Kidney glomerular epithelial cell (primary cell): ENCODE measurements around the gene AACS.

Experiments used
- DNase-seq: peaks from one replicate; lab custom pipeline; 2025; lab: John Stamatoyannopoulos, UW

The AACS gene

DNA sequence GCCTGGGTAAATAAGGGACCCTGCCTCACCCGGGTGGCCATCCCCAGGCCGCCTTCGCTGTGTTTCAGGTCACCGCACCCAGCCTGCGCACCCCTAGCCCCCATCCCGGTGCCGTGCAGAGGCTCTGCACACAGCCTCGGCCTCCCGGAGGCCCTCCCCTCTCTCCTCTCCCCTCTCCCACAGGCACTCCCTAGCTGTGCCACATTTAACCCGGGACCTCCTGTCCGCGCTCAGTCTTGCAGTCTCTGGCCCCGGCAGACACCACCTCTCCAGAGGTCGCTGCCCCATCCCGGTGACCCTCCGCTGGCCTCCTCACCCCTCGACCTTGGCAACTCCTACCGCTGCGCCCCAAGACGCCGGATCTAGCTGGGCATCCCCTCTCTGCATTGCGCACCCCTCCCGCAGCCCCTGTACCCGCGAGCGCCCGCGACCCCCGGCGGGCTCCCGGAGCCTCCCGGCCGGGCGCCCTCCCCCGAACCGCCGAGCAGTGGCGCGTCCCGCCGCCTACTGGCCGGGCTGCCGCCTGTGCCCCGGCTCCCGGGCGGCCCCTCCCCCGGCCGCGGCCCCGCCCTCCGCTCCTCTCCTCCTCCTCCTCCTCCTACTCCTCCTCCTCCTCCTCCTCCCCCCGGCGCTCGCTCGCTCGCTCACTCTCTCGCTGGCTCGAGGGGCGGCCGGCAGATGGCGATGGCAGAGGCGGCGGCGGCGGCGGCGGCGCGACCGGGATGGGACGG lies 120.7 kb downstream of the AACS start, which contains the start of gene TMEM132B:
Gene TMEM132B (plus strand): TSS at position 647 of the 731 bp plus-strand sequence.
- DNase-seq = peak; percentile 54

DNA sequence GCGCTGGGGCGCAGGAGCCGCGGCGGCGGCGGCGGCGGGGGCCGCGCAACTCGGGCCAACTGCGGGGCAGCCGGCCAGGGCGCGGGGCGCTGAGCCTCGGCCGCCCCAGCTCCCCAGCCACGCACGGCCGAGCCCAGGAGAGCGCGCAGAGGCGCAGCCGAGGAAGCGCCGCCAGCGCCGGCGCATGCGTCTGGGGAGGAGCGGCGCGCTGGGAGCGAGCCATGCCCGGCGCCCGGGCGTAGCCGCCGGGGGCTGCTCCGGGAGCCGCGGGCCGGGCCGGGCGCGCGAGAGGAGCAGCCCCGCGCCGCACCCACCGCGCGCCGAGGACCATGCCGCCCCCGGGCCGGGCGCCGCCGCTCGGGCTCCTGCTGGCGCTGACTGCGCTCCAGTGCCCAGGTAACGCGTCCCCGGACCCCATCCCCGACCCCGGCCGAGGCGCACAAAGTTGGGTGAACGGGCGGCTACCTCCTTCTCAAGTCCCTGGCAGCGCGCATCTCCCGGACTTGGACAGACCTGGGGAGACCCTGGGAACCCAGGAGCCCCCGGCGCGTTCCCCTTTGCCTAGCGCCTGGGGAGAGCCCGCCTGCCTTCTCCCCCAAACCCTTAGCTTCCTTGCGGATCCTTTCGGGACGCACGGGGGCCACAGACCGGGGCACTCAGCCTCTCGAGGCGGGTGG lies 121.4 kb downstream of the AACS start:
- no peak for DNase-seq

DNA sequence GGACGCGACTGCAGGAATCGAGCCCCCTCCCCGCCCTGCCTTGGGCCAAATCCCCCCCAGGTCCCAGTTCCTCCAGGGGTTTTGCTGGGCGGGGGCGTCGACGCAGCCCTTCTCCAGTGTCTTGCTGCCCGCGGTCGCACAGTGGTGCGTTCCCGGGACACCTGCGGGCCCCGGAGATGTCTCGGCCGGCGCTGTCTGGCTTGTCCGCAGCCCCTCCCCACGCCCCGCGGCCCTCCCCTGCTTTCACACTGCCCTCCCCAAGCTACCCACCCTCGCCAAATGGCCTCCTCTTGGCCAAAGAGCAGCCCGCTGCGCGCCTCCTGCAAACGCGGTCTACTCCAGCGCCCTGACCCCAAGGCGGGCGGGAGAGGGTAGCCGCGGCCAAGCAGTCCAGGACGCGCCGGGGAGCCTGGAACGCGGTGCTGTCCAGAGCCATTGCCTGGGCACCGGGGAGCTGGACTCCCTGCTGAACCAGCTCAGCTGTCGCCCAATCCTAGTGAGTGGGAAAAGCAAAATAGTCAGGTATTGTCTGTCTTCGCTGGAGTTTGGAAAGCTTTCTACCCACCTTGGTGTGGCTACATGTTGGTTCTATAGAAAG lies 122.0 kb downstream of the AACS start:
- no peak for DNase-seq

DNA sequence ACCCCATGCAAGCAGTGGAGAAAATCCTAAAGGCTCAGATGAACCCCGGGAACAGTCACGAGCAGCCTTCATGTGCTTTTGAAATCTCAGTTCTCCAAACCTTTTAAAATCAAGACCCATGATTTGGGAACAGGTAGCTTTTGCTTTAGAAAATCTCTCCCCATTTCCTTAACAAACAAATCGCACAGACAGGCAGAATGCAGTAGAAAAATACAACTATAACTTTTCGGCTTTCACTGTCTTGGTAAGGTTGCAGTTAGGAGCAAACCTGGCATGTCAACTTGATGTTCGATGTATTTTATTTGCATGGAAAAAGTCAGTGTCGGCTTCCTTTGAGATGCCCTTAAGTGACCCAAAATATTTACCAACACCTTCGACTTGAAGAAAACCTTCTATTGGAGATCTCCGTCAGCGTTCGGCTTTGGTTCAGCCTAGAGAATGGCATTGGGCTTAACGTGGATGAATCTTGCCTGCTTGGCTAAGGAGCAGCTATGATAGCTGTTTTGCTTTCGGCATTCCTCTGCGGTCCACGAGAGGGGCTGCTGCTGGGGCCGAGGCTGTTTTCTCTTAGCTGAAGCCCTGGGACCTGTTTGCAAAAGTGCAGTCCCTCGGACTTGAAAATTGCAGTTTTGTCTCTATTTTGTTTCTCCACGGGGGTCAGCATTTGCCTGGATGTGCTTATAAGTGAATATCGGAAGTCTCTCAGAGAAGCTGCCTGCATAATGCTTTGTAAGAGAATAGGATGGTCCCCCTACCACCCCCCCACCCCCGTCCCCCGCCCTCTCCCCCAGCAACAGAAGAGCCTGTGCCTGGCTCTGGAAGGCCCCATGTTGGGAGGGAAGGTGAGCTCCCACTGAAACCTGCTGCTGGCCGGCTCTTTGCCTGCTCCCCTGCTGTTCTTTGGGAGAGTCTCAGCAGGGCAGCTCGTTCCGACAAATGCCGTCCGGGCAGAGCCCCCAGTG lies 122.8 kb downstream of the AACS start:
- no peak for DNase-seq

DNA sequence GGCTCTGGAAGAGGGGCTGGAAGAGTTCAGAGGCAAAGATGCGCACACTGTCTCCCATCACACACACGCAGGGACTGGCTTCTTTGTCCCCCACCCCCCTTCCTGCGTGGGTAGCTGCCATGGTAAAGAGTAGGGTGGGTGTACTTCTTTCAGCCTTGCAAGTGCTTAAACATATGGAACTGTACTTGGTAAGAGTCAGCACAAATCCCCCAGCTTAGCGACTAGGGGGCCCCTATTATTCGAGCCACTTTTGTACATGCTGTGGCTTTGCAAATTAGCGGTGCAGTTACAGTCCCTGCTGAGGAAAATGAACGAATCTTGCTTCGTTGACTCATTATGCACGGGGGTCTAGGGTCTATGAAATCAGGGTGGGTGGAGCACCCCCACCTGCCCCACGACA lies 123.8 kb downstream of the AACS start:
- DNase-seq = no peak

DNA sequence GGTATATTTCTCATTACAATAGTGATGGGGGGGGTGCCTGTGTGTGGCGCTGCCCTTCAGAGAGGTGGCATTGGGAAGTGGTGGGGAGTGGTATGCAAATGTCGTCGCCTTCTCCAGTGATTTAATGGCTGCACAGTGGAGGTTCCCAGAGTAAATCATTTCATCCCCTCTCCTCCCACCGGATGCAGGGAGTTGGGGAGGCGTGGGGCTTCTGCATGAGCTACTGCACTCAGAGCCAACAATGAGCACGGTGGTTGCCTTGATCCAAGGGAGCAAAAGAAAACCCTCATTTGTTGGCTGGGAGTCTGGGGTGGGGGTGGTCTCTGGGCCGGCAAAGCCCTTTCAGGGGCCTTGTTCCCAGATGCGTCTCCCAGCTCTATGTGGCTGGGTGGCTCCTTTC lies 124.3 kb downstream of the AACS start:
- no peak for DNase-seq

DNA sequence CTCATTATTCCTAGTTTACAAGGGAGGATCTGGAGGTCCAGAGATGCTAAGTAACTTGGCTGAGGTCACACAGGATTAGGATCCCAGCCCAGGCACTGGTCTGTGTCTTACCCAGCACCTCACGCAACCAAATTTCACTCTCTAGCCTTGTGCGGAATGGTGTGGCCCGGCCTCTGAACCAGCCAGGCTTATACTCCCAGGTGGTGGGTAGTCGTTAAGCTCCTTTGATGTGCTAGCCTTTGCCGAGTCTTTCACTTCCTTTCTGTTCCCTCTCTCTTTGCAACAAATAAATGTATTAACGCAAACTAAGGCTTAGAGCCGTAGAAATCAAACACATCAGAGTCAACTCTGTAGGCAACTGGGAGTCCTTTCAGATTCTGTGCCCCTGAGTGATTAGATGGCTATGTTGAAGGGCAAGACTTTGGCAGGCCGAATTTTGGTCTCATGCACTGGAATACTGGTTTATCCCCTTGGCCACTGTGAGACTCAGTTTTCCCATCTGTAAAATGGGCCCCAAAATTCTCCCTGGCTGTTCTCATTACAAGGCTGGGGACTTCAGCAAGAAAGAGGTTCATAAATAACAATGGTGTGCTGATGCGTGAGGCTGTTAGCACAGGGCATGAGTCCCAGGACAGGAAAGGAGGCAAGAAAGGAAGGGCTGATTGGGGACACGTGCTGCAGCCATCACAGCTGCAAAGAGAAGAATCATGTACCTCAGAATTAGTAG lies 126.3 kb downstream of the AACS start:
- no peak for DNase-seq

DNA sequence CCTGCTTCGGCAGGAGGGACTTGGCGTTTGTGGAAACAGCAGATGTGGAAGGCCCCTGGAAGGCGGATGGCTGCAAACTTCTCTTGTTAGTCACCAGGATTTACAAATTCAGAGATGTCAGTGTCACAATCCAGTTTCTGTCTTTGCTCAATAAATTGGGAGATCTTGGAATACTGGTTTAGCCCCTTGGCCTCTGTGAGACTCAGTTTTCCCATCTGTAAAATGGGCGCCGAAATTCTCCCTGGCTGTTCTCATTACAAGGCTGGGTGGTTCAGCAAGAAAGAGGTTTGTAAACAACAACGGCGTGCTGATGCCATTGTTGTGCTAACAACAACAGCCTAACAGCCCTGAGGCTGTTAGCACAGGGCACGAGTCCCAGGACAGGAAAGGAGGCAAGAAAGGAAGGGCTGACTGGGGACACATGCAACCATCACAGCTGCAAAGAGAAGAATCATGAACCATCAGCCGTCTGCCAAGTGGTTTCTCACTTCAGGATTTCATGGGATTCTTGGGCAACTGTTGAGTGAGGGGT lies 127.5 kb downstream of the AACS start:
- no peak for DNase-seq
